GM18873 (cell line): ENCODE data around the gene TMEM131.
A peak's percentile ranks its signal among the peaks of the same experiment; 100 is the strongest.
"Not testable (repeated sequence)": the region's sequence is repeated elsewhere in the genome, so short reads cannot be mapped to it uniquely, and the experiment has no call there.

Experiments
- ATAC-seq: cut with Tn5 transposase; IDR thresholded peaks from one replicate; pipeline ENCODE4 v1.9.1; 2021; ENCODE audit warnings: mild to moderate bottlenecking, moderate library complexity, moderate number of reproducible peaks; ENCODE audit not compliant: unreplicated experiment, low FRiP score

Gene TMEM131

DNA sequence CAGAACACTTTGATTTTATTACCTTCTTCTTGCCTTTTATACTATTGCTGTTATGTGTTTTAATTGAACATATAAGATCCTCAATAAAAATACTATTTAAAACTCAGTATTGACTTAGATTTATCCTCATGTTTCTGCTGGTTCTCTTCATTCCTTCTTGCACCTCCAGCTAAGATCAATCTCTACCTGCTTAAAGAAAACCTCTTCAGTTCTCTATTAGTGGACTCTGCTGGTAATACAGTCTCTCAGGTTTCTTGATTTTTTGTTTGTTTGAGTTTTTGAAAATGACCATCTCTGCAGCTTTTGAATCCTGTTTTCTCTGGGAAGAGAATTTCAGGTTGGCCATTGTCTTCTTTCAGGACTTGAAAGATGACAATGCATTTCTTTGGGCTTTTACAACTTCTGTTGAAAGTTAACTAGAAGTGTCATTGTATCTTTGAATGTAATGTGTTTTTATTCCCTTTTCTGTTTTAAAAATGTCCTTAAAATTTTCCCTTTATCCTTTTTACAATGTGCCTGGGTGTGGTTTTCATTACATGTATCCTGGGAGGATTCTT lies 29.8 kb upstream of the TMEM131 start:
- ATAC-seq, result no peak

DNA sequence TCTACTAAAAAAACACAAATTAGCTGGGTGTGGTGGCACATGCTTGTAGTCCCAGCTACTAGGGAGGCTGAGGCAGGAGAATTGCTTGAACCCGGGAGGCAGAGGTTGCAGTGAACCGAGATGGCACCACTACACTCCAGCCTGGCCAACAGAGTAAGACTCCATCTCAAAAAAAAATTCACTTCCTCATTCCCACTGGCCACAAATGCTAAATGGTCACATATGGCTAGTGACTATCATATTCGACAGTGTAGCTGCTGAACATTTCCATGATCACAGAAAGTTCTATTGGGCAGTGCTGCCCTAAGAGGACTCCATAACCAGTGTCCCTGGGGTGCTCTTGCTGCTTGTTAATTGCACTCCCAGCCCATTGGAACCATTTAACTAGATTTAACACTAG lies 26.3 kb upstream of the TMEM131 start:
- not testable (repeated sequence) for ATAC-seq

DNA sequence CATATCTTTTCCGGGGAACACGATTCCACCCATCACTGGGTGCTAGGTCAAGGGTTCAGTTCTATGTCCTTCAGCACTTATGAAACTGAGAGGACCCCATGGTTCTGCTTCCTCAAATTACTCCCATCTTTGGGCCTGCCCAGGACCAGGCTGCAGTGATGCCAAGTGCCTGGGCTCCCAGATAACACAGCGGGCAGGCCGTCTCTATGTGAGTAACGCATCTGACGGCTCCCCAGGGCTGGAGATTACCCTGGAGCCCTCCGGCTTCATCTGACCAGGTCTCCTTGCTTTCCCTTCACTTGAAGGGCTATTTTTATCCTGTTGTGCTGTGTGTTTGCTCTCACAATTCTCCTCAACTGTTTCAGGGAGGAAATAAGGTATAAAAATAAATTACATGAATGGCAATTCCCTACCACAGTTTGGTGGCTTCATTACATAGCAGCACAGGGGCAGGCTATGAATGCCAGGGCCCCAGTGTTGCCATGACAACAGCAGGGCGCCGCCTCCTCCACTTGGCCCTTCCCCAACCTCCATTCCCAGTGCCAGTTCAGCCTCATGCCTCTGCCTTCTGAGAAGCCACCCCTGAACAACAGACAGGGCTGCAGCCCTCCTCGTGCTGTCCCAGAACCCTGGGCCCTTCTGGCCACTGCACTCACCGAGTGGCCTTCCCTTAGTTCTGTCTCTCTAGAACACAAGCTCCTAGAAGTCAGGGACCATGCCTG lies 25.4 kb upstream of the TMEM131 start:
- ATAC-seq, result no peak

DNA sequence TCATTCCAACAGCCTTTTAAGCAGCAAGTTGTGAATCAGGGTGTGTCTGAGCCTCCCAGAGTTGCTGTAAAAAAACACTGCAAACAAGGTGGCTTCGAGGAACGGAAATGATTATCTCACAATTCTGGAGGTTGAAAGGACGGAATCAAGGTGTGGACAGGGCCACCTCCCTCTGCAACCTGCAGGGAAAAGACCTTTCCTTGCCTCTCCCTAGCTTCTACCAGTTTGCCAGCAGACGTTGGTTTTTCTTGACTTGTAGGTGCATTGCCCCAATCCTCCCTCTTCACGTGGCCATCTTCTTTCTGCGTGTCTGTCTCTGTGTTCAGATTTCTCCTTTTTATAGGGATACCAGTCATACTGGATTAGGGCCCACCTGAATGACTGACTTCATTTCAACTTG lies 24.8 kb upstream of the TMEM131 start:
- no peak for ATAC-seq

DNA sequence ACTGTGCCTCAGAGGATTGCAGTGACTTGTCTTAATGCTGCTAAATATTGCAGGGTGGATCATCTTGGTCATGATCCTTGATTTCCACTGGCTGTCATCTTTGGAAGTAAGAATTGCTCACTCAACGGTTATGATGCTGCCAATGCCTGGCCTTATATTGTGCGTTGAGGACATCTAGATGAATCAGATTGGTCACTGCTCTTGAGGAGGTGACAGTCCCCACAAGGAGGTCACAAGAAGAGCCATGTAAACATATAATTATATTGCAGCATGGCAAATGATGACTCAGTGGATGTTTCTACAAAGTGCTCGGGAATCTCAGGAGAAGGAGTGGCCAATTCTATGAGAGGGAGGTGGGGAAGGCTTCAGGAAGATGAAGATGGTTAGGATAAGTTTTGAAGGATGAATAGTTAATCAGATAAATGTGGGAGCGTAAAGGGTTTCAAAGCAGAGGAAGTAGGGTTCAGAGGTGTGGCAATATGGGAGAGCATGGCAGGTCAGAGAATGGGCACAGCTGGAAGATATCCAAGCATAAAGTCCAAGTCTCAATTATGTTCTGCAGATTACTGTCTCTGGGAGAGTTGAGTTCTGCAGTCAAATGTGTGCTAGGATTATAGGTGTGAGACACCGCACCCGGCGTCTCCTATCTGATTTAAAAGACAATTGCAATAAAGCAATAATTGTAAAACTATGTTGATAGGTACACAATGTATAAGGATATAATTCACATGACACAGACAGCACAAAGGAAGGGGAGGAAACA lies 21.3 kb upstream of the TMEM131 start:
- no peak for ATAC-seq

DNA sequence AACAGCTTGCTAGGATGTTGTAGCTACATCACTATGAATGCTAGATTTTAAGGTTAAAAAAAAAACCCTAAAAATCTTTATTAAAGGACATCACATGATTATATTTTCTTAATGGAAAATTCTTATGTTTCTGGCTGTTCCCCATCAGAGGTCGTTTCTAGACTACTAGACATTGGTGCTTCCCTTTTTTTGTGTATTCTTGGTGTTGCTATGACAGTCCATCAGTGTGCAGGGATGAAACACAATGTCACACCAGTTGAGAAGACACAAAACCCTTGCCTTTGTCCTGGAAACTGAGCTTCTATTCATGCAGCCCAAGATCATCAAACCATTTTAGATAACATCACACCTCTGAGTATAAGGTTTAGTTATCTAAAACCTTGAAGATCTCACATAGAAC lies 19.9 kb upstream of the TMEM131 start:
- ATAC-seq, result no peak

DNA sequence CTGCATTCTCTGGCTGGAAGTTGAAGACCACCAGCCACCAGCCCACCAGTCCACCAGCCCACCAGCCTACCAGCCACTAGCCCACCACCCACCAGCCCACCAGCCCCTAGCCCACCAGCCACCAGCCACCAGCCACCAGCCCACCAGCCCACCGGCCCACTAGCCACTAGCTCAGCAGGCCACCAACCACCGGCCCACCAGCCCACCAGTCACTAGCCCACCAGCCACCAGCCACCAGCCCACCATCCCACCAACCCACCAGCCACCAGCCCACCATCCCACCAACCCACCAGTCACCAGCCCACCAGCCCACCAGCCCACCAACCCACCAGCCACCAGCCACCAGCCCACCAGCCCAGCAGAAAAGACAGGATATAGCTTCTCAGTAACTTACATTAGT lies 18.6 kb upstream of the TMEM131 start:
- ATAC-seq, result no peak

DNA sequence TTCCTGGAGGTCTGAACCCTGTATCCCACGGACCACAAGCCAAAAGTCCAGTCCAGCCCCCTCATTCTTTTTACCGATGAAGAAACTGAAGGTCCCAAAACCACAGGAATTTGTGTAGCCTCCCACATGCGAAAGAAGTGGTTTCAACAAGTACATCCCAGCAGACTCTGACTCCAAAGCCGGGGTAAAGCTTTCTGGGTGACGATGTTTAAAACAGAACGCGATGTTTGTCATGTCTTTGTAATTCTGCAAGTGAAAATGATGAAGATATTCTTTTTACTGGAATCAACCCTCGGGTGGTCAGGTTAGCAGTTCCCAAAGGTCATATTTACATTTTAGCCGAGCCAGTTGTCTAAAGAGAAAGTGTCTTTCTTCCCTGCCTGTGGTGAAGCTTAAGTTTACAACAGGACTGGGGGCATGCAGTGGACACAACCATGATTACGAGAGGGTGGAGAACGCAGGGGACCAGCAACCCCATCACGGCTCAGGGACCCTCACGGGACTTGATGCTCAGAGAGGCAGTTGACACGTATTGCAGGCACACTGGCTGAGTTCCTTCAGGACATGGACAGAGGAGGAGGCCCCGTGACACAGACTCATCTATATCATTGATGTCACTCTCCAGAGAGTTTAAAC lies 17.8 kb upstream of the TMEM131 start:
- ATAC-seq, result no peak

DNA sequence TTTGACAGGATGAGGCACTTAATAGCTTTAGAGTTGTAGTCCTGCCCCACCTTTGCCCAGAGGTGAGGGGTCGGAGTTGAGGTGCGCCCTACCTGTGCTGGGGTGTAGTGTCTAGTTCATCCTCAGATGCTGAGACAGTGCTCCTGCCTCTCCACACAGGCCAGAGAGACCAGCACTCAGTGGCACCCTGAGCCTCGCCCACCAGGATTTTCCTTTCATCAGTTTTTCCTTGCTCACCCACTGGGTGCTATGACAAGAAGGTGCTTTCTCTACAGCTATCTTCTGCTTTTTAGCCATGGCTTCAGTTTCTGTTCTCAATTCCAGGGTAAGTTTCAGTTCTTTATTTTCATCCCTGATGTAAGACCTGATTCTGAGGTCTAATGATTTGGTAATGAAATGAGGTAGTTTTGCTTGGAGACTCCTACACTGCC lies 16.8 kb upstream of the TMEM131 start:
- peak; percentile 86 for ATAC-seq

DNA sequence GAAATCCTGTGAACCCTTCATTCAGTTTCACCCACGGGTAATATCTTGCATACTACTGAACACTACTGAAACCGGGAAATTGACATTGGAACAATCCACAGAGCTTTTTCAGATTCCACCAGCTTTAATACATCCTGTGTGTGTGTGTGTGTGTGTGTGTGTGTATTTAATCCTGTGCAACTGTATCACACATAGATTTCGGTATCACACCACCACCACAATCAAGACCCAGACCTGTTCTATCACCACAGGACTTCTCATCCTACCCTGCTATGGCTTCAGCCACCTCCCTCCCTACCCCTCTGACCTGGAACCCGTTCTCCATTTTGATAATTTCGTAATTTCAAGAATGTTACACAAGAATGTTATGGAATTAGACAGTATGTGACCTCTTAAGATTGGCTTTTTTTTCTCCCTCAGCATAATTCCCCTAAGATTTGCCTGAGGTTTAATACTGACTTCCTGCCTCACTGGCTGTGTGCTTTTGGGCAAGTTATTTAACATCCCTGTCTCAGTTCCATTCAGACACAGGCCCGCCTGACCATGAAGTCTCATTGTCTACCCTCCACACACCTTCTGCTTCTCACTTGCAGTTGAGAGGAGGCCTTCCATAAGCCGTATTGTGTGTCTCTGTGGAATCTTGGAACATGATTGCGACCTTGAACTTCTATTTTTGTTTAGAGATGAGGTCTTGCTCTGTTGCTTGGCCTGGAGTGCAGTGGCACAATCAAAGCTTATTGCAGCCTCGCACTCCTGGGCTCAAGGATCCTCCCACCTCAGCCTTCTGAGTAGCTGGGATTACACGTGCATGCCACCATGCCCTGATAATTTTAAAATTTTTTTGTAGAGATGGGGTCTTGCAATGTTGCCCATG lies 14.4 kb upstream of the TMEM131 start:
- no peak for ATAC-seq

DNA sequence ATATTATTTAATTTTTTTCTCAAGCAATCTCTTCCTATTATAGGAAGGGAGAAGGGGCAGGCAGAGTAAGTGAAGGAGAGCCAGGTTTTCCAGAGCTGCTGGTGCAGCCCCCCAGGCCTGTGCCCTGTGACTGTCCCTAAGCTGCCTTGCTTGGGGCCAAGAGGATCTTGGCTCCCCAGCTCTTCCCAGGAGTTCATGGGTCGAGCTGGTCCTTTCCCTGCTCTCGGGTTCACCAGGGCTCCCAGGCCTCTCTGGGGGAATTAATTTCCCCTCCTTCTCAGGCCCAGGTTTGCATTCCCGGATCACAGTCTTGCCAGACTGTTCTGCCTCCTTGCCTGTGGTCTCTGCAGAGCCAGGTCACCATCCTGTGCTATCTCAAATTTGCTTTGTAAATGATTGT lies 12.7 kb upstream of the TMEM131 start:
- no peak for ATAC-seq

DNA sequence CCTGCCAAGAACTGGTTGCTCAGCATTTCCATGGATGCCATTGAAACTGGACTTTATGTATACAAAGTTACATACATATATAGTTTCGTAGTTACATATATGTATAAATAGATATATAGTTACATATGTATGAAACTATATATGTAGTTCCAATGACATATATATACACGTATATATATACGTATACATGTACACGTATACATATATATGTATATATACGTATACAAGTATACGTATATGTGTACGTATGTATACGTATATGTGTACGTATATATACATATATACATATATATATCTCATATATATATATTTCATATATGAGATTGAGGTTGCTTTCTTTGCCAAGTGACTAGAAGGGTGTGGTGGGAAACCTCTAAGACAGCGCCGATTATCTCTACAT lies 10.6 kb upstream of the TMEM131 start:
- no peak for ATAC-seq

DNA sequence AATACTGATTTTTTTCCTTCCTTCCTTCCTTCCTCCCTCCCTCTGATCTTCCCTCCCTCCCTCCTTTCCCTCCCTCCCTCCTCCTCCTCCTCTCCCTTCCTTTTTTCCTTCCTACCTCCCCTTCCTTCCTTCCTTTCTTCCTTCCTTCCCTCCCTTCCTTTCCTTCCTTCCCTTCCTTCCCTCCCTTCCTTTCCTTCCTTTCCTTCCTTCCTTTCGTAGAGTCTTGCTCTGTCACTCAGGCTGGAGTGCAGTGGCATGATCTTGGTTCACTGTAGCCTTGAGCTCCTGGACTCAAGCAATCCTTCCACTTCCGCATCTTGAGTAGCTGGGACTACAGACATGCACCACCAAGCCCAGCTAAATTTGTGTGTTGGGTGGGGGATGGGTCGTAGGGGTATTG lies 8.9 kb upstream of the TMEM131 start:
- no peak for ATAC-seq

DNA sequence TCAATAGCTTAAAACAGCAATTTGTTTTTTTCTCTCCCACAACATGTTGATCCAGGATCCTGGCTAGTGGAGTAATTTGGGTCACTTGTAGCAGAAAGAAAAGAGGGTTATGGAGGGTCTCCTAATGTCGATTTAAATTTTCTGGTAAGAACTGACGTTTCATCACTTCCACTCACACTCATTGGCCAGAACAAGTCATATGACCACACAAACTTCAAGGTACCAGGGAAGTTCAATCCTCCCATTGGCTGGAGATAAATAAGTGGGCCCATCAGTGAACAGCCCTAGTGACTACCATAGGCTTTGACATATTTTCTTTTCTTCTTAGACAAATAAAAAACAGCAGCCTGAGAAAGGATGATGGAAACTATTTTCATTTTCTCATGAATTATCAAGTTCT lies 8.3 kb upstream of the TMEM131 start:
- no peak for ATAC-seq

DNA sequence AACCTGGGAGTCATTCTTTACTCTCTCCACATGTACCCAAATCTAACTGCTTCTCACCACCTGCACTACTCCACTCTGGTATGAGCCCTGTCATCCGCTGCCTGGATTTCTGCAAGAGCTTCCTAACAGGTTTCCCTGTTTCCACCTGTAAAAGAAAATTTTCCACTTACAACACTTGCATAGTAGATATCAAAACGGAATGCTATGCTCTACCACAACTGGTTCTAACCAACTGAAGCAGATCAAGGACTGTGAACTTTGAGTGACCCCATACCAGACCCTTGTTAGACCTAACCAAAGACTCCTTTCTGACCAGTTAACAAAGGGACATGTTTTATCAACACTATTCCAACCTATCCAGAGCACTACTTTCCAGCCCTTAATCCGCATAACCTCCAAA lies 3.8 kb upstream of the TMEM131 start:
- ATAC-seq, result no peak

DNA sequence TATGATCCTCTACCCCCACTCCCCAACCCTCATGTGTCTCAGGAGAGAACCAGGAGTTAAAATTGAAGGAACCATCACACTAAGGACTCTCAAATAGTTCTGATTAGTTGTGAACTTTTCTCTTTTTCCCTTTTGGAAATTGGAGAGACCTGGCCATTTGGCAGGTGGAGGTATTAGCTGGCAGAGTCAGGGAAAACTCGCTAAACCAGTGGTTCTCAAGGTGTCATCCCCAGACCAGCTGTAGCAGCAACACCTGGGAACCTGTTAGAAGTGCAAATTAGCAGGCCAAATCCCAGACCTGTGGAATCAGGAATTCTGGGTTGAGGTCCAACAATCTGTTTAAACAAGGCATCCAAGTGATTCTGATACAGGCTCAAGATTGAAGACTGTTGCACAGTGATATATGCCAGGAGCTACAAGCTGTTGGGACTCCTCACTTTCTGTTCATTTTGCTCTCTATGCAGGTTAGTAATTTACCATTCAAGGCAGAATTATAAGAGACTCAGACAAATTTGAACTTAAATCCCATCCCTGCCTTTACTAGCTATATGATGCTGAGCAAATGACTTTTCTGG lies 2.8 kb upstream of the TMEM131 start:
- ATAC-seq, result no peak

DNA sequence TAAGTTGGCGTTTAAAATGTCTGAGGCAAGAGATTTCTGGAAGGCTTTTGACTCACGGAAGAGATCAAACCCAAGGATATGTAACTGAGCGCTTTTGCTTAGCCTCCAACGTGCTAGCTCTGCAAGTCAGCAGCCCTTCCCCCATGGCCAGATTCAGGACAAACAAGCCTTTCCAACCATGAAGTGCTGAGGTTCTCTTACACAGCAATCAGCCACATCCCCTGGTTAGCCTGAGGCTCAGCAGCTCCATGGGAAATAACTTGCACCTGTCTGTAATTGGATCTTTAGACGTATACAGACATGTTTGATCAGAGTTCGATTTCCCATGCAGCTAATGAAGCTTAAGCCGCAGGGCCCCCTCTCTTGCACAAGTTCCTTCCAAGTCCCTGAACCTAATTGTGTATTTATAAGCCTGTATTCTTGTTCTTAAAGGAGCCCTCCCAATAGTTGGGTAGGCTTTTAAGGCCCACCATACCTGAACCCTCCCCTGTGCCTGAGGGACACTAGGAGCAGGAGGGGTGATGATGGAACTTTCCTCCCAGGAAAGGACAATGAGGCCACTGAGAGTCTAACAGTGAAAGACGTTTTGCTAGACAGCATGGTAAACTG lies 2.1 kb upstream of the TMEM131 start:
- ATAC-seq, result no peak

DNA sequence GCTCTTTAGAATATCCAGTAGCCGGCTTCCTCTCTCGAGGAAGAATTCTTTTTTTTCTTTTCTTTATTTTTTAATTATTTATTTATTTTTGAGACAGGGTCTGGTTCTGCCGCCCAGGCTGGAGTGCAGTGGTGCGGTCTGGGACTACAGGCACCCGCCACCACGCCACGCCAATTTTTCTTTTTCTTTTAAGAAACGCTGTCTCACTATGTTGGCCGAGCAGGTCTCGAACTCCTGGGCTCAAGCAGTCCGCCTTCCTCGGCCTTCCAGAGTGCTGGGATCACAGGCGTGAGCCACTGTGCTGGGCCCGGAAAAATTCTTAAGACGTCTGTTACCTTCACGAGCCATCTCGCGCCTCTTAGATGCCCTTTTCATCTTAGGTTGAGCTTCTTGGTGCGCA lies 931 bp upstream of the TMEM131 start:
- ATAC-seq, result no peak

DNA sequence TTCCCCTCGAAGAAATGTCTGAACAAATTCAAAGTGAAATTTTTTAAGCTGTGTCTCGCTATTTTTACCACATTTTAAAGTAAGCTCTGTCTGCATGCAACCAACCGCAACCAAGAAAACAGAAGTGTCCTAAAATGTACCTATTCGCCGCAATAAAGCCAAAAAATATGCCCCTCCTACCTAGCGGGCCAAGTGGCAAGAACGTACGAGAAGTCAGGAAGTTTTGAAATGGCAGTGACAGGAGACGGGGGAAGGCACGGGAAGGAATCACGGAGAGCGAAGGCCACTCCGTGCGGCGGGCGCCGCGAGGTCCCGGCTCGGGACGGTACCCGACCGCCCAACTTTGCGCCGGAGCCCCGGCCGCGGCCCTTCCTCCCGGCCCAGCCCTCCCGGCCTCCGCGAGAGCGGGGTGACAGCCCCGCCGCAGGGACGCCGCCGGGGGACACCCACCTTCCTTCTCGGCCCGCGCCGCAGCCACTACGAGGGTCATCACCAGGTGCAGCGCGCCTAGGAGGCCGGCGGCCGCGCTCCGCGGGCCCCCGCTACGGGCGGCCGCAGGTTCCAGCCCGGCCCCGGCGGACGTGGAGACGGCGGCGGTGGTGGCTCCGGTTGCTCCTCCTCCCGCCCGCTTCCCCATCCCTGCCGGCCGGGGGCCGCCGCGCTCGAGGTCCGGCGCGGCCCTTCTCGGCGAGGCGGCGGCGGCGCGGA lies 568 bp downstream of the TMEM131 start:
- ATAC-seq, result peak; percentile 19
